ENCODE data around the gene SLC25A45.
A peak's percentile ranks its signal among the peaks of the same experiment; 100 is the strongest.

Gene SLC25A45

DNA sequence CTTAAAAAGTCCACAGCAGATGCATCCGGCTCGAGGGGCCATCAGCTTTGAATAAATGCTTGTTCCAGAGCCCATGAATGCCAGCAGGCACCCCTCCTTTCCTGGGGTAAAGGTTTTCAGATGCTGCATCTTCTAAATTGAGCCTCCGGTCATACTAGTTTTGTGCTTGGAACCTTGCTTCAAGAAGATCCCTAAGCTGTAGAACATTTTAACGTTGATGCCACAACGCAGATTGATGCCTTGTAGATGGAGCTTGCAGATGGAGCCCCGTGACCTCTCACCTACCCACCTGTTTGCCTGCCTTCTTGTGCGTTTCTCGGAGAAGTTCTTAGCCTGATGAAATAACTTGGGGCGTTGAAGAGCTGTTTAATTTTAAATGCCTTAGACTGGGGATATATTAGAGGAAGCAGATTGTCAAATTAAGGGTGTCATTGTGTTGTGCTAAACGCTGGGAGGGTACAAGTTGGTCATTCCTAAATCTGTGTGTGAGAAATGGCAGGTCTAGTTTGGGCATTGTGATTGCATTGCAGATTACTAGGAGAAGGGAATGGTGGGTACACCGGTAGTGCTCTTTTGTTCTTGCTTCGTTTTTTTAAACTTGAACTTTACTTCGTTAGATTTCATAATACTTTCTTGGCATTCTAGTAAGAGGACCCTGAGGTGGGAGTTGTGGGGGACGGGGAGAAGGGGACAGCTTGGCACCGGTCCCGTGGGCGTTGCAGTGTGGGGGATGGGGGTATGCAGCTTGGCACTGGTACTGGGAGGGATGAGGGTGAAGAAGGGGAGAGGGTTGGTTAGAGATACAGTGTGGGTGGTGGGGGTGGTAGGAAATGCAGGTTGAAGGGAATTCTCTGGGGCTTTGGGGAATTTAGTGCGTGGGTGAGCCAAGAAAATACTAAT lies 42.0 kb upstream of the SLC25A45 start:
- DNase-seq (ENCODE audit: low read depth), result peak; percentile 53
- TF ChIP-seq, protein P1, sequence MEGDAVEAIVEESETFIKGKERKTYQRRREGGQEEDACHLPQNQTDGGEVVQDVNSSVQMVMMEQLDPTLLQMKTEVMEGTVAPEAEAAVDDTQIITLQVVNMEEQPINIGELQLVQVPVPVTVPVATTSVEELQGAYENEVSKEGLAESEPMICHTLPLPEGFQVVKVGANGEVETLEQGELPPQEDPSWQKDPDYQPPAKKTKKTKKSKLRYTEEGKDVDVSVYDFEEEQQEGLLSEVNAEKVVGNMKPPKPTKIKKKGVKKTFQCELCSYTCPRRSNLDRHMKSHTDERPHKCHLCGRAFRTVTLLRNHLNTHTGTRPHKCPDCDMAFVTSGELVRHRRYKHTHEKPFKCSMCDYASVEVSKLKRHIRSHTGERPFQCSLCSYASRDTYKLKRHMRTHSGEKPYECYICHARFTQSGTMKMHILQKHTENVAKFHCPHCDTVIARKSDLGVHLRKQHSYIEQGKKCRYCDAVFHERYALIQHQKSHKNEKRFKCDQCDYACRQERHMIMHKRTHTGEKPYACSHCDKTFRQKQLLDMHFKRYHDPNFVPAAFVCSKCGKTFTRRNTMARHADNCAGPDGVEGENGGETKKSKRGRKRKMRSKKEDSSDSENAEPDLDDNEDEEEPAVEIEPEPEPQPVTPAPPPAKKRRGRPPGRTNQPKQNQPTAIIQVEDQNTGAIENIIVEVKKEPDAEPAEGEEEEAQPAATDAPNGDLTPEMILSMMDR (IDR thresholded peaks at IDR 0.05; ENCODE audit: low read depth, low read length), result no peak
- TF ChIP-seq MYC (IDR thresholded peaks at IDR 0.05; ENCODE audit: low read depth, low read length) (no peak), POLR2A (IDR thresholded peaks at IDR 0.05; ENCODE audit: extremely low read depth, insufficient read length) (peak; percentile 15)

DNA sequence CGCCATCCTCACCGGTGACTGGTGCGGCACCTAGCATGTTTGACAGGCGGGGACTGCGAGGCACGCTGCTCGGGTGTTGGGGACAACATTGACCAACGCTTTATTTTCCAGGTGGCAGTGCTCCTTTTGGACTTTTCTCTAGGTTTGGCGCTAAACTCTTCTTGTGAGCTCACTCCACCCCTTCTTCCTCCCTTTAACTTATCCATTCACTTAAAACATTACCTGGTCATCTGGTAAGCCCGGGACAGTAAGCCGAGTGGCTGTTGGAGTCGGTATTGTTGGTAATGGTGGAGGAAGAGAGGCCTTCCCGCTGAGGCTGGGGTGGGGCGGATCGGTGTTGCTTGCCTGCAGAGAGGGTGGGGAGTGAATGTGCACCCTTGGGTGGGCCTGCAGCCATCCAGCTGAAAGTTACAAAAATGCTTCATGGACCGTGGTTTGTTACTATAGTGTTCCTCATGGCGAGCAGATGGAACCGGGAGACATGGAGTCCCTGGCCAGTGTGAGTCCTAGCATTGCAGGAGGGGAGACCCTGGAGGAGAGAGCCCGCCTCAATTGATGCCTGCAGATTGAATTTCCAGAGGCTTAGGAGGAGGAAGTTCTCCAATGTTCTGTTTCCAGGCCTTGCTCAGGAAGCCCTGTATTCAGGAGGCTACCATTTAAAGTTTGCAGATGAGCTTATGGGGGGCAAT lies 41.2 kb upstream of the SLC25A45 start:
- H3K4me3 ChIP-seq (ENCODE audit: low read depth, low read length), result peak overlapping the region; percentile 76
- DNase-seq (ENCODE audit: low read depth), result peak; percentile 46
- TF ChIP-seq MYC (IDR thresholded peaks at IDR 0.05; ENCODE audit: low read depth, low read length) (no peak), POLR2A (IDR thresholded peaks at IDR 0.05; ENCODE audit: extremely low read depth, insufficient read length) (peak; percentile 30)
- TF ChIP-seq, protein P2, sequence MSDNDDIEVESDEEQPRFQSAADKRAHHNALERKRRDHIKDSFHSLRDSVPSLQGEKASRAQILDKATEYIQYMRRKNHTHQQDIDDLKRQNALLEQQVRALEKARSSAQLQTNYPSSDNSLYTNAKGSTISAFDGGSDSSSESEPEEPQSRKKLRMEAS (IDR thresholded peaks at IDR 0.05; ENCODE audit: low read depth, low read length), result peak; percentile 20; the same call in 1 of the 2 replicates

More for the DNA sequence above, 42.0 kb upstream of the SLC25A45 start:
- peak overlapping the region; percentile 76 for H3K4me3 ChIP-seq (ENCODE audit: low read depth, low read length)

DNA sequence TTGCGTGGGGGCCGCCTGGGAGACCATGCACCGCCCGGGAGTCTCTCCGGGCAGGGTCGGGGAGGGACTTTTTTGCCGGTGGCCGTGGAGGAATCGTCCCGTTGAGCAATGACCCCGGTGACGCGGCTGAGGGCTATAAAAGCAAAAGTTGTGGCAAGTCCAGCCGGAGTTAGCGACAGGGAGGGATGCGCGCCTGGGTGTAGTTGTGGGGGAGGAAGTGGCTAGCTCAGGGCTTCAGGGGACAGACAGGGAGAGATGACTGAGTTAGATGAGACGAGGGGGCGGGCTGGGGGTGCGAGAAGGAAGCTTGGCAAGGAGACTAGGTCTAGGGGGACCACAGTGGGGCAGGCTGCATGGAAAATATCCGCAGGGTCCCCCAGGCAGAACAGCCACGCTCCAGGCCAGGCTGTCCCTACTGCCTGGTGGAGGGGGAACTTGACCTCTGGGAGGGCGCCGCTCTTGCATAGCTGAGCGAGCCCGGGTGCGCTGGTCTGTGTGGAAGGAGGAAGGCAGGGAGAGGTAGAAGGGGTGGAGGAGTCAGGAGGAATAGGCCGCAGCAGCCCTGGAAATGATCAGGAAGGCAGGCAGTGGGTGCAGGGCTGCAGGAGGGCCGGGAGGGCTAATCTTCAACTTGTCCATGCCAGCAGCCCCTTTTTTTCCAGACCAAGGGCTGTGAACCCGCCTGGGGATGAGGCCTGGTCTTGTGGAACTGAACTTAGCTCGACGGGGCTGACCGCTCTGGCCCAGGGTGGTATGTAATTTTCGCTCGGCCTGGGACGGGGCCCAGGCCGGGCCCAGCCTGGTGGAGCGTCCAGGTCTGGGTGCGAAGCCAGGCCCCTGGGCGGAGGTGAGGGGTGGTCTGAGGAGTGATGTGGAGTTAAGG lies 40.4 kb upstream of the SLC25A45 start, which contains the start of gene NEAT1:
NEAT1 (plus strand) TSS at position 166 of the 883 bp plus-strand sequence.
- TF ChIP-seq POLR2A (IDR thresholded peaks at IDR 0.05; ENCODE audit: extremely low read depth, insufficient read length) (peak; percentile 100), MYC (IDR thresholded peaks at IDR 0.05; ENCODE audit: low read depth, low read length) (peak; percentile 75)
- TF ChIP-seq, protein P2 (IDR thresholded peaks at IDR 0.05; ENCODE audit: low read depth, low read length), result peak; percentile 43; the same call in 1 of the 2 replicates
- TF ChIP-seq, protein P1 (IDR thresholded peaks at IDR 0.05; ENCODE audit: low read depth, low read length), result no peak
- peak; percentile 97 for DNase-seq (ENCODE audit: low read depth)

DNA sequence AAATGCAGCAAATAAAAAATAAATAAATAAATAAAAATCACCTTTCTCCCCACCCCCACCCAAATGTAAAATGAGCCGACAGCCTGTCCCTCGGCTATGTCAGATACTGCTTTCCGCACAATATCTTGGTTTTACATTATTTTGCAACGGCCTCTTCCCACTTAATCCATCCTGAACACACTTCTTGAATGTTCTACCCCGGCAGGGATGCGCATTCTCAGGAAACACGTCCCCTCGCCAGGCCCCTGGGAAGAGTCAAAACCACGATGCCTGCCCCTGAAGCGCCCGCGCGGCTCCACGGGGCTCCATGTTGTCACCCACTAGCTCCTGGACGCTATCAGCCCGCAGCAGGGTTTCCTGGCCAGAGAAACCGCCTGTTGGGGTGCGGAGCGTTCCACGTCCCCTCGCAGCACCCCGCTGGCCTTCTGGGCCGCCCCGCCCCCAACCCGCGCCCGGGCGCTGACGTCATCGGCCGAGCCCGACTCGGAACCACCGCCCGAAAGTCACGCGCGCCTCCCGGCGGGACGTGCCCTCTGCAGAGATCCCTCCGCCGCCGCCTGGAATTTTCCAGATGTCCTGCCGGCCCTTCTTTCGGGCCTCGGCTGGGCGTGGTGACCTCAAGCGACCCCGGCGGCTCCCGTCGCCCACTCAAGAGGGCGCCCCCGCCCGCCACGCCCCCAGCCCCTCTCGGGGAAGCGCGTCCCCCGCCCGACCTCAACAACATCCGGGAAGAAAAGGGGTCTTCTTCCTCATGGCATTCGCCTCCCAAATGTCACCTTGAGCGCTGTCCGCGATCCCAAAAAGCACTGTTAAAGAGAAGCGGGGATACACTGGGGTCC lies 39.6 kb upstream of the SLC25A45 start:
- DNase-seq (ENCODE audit: low read depth), result peak; percentile 95
- TF ChIP-seq, protein P2 (IDR thresholded peaks at IDR 0.05; ENCODE audit: low read depth, low read length), result peak; percentile 70; the same call in 1 of the 2 replicates
- TF ChIP-seq POLR2A (IDR thresholded peaks at IDR 0.05; ENCODE audit: extremely low read depth, insufficient read length) (no peak), MYC (IDR thresholded peaks at IDR 0.05; ENCODE audit: low read depth, low read length) (peak; percentile 70; the same call in 1 of the 2 replicates)
- TF ChIP-seq, protein P1 (IDR thresholded peaks at IDR 0.05; ENCODE audit: low read depth, low read length), result no peak
- H3K4me3 ChIP-seq (ENCODE audit: low read depth, low read length), result peak overlapping the region; percentile 76

More for the DNA sequence above, 40.4 kb upstream of the SLC25A45 start, which contains the start of gene NEAT1:
- H3K4me3 ChIP-seq (ENCODE audit: low read depth, low read length), result peak within 1 kb of the TSS; percentile 76

DNA sequence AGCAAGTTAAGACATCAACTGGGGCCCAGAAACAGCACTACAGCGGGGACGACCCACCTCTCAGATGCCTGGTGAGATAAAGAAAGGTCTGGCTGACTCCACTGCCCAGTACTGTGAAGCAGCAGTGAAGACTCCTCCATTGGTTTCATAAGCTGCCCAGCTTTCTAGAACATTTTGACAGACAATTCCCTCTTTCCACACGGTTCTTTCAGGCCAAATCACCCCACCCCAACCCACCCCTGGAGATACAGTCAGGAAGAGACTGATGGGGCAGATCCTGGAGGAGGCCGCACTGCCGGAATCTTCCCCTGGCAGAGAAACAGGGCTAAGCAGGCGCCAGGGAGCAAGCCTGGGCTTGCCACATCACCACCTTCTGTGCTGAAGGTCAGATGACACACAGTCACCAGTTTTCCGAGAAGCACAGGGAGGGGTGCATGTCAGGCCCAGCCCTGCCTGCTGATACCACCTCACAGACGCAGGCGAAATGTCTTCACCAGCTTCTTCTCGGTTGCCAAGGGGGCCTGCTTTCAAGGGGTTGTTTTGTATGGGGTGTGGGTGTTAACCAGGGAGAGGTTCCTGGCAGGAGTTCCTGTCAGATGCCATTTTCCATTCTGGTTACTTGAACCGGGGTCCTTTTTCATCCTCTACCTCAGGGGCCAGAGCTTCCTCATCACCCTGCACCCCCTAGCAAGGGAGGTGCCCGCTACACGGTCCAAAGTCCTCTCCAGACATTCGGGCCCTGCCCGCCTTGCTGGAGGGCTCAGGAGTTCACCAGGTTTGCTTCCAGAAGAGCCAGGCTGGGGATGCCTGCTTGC lies 38.7 kb upstream of the SLC25A45 start:
- TF ChIP-seq MYC (IDR thresholded peaks at IDR 0.05; ENCODE audit: low read depth, low read length), result peak; percentile 69
- TF ChIP-seq, protein P2 (IDR thresholded peaks at IDR 0.05; ENCODE audit: low read depth, low read length), result peak; percentile 75
- TF ChIP-seq POLR2A (IDR thresholded peaks at IDR 0.05; ENCODE audit: extremely low read depth, insufficient read length), result peak; percentile 37
- TF ChIP-seq, protein P1 (IDR thresholded peaks at IDR 0.05; ENCODE audit: low read depth, low read length), result no peak
- peak; percentile 80 for DNase-seq (ENCODE audit: low read depth)
- H3K4me3 ChIP-seq (ENCODE audit: low read depth, low read length), result peak overlapping the region; percentile 59

All from NB4 (cell line).